Panc1 (cell line): ENCODE results near the gene IPMK. TPM values are rescaled to one million over a fixed set of nuclear protein-coding genes. Genes with fewer than 3 reads are reported as not detected.

ENCODE experiments used
- ATAC-seq: fragments of 200-7000 bp; cut with Tn5 transposase; 2 replicates; pipeline ENCODE4 v1.9.1; 2020; ENCODE audit warnings: mild to moderate bottlenecking, moderate library complexity
- BruUV-seq: library from RNA; stranded (reverse); fragments of 400-500 nt; replicated peaks from 2 replicates; lab custom pipeline; 2021; lab: Mats Ljungman, UMichigan
- CTCF ChIA-PET: fragments of 300-600 bp; sonication (Branson Sonifier 250); formaldehyde crosslinking; loops from one replicate; lab custom pipeline; 2022; ENCODE audit warnings: antibody characterized with exemption; lab: Charles Lee
- POLR2A ChIA-PET: fragments of 300-600 bp; sonication (Branson Sonifier 250); formaldehyde crosslinking; loops from one replicate; lab custom pipeline; 2022; ENCODE audit warnings: antibody characterized with exemption; lab: Charles Lee
- DNase-seq: peaks from one replicate; pipeline ENCODE4 v3.0.0-alpha.2; 2010; ENCODE audit warnings: low read depth, low spot score
- H3K27ac ChIP-seq: 2 replicates; pipeline ENCODE4 v1.5.1; 2011; ENCODE audit warnings: mild to moderate bottlenecking, low read length, inconsistent platforms
- H3K27me3 ChIP-seq: fragments of 200-500 bp; sonication (Bioruptor generic); 2 replicates; pipeline ENCODE4 v1.6.0; 2014; ENCODE audit warnings: low read length, inconsistent platforms; ENCODE audit not compliant: control insufficient read depth, insufficient read depth
- H3K36me3 ChIP-seq: fragments of 200-500 bp; sonication (Bioruptor generic); 2 replicates; pipeline ENCODE4 v1.5.1; 2014; ENCODE audit warnings: inconsistent platforms, mild to moderate bottlenecking, low read length, moderate library complexity; ENCODE audit not compliant: control insufficient read depth, insufficient read depth
- H3K4me1 ChIP-seq: 2 replicates; pipeline ENCODE4 v1.5.1; 2011; ENCODE audit warnings: inconsistent platforms, mild to moderate bottlenecking, low read length, moderate library complexity; ENCODE audit not compliant: control insufficient read depth, insufficient read depth
- H3K4me3 ChIP-seq, 2 experiments: 2 replicates each; pipeline ENCODE4 v1.5.1; 2011 to 2012; ENCODE audit warnings: low read depth in 2 of 2, low read length in 2 of 2, mild to moderate bottlenecking in 2 of 2, inconsistent platforms in 1 of 2, moderate library complexity in 1 of 2
- H3K9me3 ChIP-seq: fragments of 200-500 bp; sonication (Bioruptor generic); 2 replicates; pipeline ENCODE4 v1.5.1; 2014; ENCODE audit warnings: low read depth, mild to moderate bottlenecking, inconsistent platforms, low read length, moderate library complexity; ENCODE audit not compliant: control insufficient read depth, insufficient read depth
- POLR2AphosphoS5 ChIP-seq: IDR thresholded peaks from 2 replicates; pipeline ENCODE4 v1.6.1; 2012; ENCODE audit warnings: mild to moderate bottlenecking, low read depth, low read length, moderate library complexity
- SIN3A ChIP-seq: IDR thresholded peaks from 2 replicates; pipeline ENCODE4 v1.6.1; 2012; ENCODE audit warnings: low read depth, mild to moderate bottlenecking, low read length, moderate library complexity, borderline replicate concordance; ENCODE audit not compliant: insufficient read depth
- TCF7L2 ChIP-seq: IDR thresholded peaks from 2 replicates; pipeline ENCODE4 v1.6.1; 2011; ENCODE audit warnings: mild to moderate bottlenecking, low read depth, low read length, inconsistent platforms
- in situ Hi-C: cut with HindIII; loops from 2 replicates; pipeline ENCODE4 v1.10.0; 2016; ENCODE audit warnings: low sequenced_read_pairs, low pct_unique_long_range_greater_than_20kb
- intact Hi-C: fragments of 100-400 bp; cut with micrococcal nuclease; formaldehyde crosslinking; loops from one replicate; pipeline ENCODE4 v1.10.0; 2022; ENCODE audit not compliant: unreplicated experiment
- total RNA-seq: library from RNA; stranded (reverse); gene quantifications from one replicate; pipeline ENCODE4 v1.2.1, GENCODE V29; 2021; ENCODE audit not compliant: unreplicated experiment
- TF ChIP-seq, protein P1 (sequence below): fragments of 450-650 bp; IDR thresholded peaks from 2 replicates; pipeline ENCODE4 v1.5.1; 2017; ENCODE audit warnings: mild to moderate bottlenecking
- TF ChIP-seq, protein P2 (sequence below), 2 experiments: IDR thresholded peaks; 2 replicates each; pipeline ENCODE4 v1.6.1; 2011 to 2012; ENCODE audit warnings: low read depth in 2 of 2, control low read depth in 1 of 2, low read length in 1 of 2, mild to moderate bottlenecking in 1 of 2, moderate library complexity in 1 of 2; ENCODE audit not compliant: insufficient read depth in 1 of 2

IPMK gene
- total RNA-seq, 1 experiment from 2014 or later: 9.3 TPM

DNA sequence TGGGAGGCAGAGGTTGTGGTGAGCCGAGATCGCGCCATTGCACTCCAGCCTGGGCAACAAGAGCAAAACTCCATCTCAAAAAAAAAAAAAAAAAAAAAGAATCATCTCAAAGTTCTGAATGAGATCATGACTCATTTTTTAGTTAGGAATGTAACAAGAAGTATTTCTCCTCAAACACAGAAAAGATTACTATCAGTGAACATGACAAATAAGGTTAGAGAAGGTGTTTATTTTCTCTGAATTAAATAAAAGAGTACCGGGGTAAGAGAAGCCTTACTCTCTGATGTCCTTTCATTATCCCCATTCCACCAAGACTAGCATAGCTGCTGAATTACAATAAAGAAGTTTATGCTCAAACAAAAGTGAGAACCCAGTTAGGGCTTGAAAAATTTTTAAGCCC is 50.1 kb downstream of the IPMK start:
- DNase-seq: no peak
- Histone ChIP-seq H3K4me1 (no peaks in the 10 kb centered on the region), H3K27ac (no peak overlapping the region), H3K9me3 (no peaks in the 10 kb centered on the region), H3K36me3 (no peaks in the 10 kb centered on the region), H3K27me3 (no peaks in the 10 kb centered on the region), H3K4me3 (no peak overlapping the region)
- BruUV-seq: no TSS peak
- CTCF ChIA-PET: no interaction called here
- TF ChIP-seq SIN3A: no peak
- no peak for TF ChIP-seq TCF7L2
- TF ChIP-seq, protein P1, sequence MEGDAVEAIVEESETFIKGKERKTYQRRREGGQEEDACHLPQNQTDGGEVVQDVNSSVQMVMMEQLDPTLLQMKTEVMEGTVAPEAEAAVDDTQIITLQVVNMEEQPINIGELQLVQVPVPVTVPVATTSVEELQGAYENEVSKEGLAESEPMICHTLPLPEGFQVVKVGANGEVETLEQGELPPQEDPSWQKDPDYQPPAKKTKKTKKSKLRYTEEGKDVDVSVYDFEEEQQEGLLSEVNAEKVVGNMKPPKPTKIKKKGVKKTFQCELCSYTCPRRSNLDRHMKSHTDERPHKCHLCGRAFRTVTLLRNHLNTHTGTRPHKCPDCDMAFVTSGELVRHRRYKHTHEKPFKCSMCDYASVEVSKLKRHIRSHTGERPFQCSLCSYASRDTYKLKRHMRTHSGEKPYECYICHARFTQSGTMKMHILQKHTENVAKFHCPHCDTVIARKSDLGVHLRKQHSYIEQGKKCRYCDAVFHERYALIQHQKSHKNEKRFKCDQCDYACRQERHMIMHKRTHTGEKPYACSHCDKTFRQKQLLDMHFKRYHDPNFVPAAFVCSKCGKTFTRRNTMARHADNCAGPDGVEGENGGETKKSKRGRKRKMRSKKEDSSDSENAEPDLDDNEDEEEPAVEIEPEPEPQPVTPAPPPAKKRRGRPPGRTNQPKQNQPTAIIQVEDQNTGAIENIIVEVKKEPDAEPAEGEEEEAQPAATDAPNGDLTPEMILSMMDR: no peak
- TF ChIP-seq, protein P2, sequence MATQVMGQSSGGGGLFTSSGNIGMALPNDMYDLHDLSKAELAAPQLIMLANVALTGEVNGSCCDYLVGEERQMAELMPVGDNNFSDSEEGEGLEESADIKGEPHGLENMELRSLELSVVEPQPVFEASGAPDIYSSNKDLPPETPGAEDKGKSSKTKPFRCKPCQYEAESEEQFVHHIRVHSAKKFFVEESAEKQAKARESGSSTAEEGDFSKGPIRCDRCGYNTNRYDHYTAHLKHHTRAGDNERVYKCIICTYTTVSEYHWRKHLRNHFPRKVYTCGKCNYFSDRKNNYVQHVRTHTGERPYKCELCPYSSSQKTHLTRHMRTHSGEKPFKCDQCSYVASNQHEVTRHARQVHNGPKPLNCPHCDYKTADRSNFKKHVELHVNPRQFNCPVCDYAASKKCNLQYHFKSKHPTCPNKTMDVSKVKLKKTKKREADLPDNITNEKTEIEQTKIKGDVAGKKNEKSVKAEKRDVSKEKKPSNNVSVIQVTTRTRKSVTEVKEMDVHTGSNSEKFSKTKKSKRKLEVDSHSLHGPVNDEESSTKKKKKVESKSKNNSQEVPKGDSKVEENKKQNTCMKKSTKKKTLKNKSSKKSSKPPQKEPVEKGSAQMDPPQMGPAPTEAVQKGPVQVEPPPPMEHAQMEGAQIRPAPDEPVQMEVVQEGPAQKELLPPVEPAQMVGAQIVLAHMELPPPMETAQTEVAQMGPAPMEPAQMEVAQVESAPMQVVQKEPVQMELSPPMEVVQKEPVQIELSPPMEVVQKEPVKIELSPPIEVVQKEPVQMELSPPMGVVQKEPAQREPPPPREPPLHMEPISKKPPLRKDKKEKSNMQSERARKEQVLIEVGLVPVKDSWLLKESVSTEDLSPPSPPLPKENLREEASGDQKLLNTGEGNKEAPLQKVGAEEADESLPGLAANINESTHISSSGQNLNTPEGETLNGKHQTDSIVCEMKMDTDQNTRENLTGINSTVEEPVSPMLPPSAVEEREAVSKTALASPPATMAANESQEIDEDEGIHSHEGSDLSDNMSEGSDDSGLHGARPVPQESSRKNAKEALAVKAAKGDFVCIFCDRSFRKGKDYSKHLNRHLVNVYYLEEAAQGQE (IDR thresholded peaks at IDR 0.05; ENCODE audit: insufficient read depth in 1 of 2, low read depth in 2 of 2, low read length in 1 of 2): no peak
- no peak for TF ChIP-seq POLR2AphosphoS5
- POLR2A ChIA-PET: interaction anchor here (0.5 kb wide), 1 partner anchor 92 kb away, joined by 9 read pairs; no protein-coding TSS in a partner anchor
- no peak for ATAC-seq
- intact Hi-C loops: no loop called here
- in situ Hi-C loops: no loop called here

DNA sequence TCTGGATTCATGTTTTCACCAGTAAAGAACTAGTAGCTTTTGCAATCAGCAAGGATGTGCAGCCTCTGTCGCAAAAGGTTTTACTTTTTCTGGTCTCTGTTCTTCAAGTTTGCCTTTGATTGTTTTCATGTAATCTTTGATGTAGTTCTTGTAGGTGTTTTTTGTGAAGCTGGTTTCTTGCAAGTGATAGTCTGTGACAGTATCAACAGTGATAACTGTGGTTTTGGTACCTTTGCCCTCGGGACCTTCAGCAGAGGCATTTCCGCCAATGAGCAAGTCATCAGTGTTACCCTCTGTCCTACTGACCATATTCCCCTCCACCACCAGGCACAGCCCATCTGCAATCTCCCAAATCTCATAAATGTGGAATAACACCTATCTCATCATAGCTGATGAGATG is 55.1 kb downstream of the IPMK start:
- ChIA-PET CTCF (no interaction called here), POLR2A (no interaction called here)
- Histone ChIP-seq H3K9me3 (no peaks in the 10 kb centered on the region), H3K4me1 (no peaks in the 10 kb centered on the region), H3K27me3 (no peaks in the 10 kb centered on the region), H3K27ac (no peak overlapping the region), H3K4me3 (no peak overlapping the region), H3K36me3 (no peaks in the 10 kb centered on the region)
- no peak for DNase-seq
- no peak for ATAC-seq
- intact Hi-C loops: no loop called here
- no TSS peak for BruUV-seq
- TF ChIP-seq TCF7L2 (no peak), SIN3A (no peak), POLR2AphosphoS5 (no peak)
- TF ChIP-seq, protein P1: no peak
- TF ChIP-seq, protein P2 (IDR thresholded peaks at IDR 0.05; ENCODE audit: insufficient read depth in 1 of 2, low read depth in 2 of 2, low read length in 1 of 2): no peak
- in situ Hi-C loops: no loop called here
